Transverse colon (tissue), 3 donors: ENCODE data around the gene ONECUT3.

Experiments used
- EP300 ChIP-seq: sonication (generic); formaldehyde crosslinking; IDR thresholded peaks from one replicate; pipeline ENCODE4 v1.6.1; 2017; ENCODE audit warnings: antibody characterized with exemption, low read depth
- POLR2A ChIP-seq: fragments of 450-650 bp; IDR thresholded peaks from one replicate; pipeline ENCODE4 v1.6.1; 2016; ENCODE audit warnings: antibody characterized with exemption, mild to moderate bottlenecking, moderate library complexity
- TF ChIP-seq, protein P1 (sequence below), 5 experiments: fragments of 200-600 bp in 3 of 5; fragments of 450-650 bp in 2 of 5; sonication (generic) in 3 of 5; IDR thresholded peaks; 1 replicate in 2 of 5; 2 replicates in 3 of 5; pipeline ENCODE4 v1.5.1; 2016 to 2017; ENCODE audit warnings: antibody characterized with exemption in 5 of 5, inconsistent platforms in 3 of 5, mild to moderate bottlenecking in 2 of 5, moderate library complexity in 1 of 5

DNA sequence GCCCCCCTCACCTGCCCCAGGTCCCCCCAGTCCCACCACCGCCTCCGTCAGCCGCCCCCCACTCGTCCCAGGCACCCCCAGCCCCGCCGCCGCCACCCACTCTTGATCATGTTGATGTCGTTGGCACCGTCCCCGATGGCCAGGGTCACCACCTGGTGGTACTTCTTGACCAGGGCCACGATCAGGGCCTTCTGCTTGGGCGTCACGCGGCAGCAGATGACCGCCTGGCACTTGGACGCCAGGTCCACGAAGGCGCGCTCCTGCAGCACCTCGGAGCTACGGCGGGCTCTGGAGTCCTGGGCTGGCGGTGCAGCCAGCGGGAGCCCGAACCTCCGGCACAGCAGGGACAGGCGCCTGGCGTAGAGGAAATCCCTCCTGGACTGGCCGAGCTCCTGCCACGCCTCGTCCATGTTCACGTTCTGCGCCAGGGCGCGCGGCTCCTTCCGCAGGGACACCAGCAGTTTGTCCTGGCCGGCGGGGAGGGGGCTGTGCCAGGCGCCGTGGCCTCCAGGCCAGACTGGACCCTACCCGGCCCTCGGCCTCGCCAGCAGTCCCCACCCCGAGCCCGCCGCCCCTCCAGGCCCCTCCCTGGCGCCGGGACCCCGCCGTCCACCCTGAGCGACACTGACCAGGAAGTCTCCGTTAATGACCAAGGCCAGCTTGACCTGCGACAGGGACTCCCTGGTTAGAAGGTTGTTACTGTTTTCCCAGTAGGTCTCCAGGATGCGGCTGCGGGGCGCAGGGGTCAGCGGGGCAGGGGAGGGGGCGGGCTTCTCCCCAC, 36.1 kb downstream of the ONECUT3 start:
- TF ChIP-seq, protein P1, sequence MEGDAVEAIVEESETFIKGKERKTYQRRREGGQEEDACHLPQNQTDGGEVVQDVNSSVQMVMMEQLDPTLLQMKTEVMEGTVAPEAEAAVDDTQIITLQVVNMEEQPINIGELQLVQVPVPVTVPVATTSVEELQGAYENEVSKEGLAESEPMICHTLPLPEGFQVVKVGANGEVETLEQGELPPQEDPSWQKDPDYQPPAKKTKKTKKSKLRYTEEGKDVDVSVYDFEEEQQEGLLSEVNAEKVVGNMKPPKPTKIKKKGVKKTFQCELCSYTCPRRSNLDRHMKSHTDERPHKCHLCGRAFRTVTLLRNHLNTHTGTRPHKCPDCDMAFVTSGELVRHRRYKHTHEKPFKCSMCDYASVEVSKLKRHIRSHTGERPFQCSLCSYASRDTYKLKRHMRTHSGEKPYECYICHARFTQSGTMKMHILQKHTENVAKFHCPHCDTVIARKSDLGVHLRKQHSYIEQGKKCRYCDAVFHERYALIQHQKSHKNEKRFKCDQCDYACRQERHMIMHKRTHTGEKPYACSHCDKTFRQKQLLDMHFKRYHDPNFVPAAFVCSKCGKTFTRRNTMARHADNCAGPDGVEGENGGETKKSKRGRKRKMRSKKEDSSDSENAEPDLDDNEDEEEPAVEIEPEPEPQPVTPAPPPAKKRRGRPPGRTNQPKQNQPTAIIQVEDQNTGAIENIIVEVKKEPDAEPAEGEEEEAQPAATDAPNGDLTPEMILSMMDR (IDR thresholded peaks at IDR 0.05): no peak
- TF ChIP-seq EP300 (no peak), POLR2A (no peak)
